B cell (primary cell): ENCODE data around the gene AQP10.

ENCODE experiments used
- EZH2 ChIP-seq: IDR thresholded peaks from 2 replicates; pipeline ENCODE4 v1.6.1; 2012; ENCODE audit warnings: borderline replicate concordance, low read depth, mild to moderate bottlenecking, moderate library complexity, low read length; ENCODE audit not compliant: insufficient read depth, poor library complexity, severe bottlenecking
- TF ChIP-seq, protein P1 (sequence below): fragments of 200-600 bp; IDR thresholded peaks from one replicate; pipeline ENCODE4 v1.8.0; 2022; ENCODE audit warnings: antibody characterized with exemption, mild to moderate bottlenecking

- TF ChIP-seq, protein P1, sequence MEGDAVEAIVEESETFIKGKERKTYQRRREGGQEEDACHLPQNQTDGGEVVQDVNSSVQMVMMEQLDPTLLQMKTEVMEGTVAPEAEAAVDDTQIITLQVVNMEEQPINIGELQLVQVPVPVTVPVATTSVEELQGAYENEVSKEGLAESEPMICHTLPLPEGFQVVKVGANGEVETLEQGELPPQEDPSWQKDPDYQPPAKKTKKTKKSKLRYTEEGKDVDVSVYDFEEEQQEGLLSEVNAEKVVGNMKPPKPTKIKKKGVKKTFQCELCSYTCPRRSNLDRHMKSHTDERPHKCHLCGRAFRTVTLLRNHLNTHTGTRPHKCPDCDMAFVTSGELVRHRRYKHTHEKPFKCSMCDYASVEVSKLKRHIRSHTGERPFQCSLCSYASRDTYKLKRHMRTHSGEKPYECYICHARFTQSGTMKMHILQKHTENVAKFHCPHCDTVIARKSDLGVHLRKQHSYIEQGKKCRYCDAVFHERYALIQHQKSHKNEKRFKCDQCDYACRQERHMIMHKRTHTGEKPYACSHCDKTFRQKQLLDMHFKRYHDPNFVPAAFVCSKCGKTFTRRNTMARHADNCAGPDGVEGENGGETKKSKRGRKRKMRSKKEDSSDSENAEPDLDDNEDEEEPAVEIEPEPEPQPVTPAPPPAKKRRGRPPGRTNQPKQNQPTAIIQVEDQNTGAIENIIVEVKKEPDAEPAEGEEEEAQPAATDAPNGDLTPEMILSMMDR, result no peak
- TF ChIP-seq EZH2, result no peak
Observed at GRCh38 chr1:154371436-154371835, 50.5 kb downstream of the AQP10 start.
